Choroid plexus epithelial cell (primary cell): ENCODE results near the gene MAP4K4.

ENCODE experiments used
- DNase-seq: peaks from one replicate; pipeline ENCODE4 v3.0.0-alpha.2; 2010; ENCODE audit warnings: low read depth
- H3K4me3 ChIP-seq: 2 replicates; pipeline ENCODE4 v1.5.1; 2011; ENCODE audit warnings: low read depth, mild to moderate bottlenecking, control low read depth, low read length, moderate library complexity
- CTCF ChIP-seq: conservative IDR thresholded peaks from 2 replicates; pipeline ENCODE4 v1.5.1; 2011; ENCODE audit warnings: low read depth, mild to moderate bottlenecking, control low read depth, inconsistent platforms, low read length, moderate library complexity

The MAP4K4 gene

DNA sequence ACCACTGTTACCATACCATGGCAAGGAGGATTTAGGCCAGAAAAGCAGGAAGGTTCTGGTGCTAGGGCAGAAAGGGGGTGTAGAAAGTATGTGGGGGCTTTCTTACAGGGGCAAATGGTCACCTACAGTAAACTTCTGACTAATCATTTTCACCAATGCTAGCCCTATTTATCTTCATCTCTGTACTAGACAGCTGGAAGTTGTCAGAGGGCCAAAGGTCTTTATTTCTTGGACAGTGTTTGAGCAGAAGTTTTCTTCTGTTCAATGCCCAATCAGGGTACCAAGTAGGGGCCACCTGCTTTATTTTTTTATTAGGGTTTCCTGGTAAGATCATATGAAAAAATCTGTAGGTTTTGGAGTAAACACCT is 37.6 kb downstream of the MAP4K4 start:
- no peak for DNase-seq
- H3K4me3 ChIP-seq: no peak overlapping the region
- no peak for TF ChIP-seq CTCF

DNA sequence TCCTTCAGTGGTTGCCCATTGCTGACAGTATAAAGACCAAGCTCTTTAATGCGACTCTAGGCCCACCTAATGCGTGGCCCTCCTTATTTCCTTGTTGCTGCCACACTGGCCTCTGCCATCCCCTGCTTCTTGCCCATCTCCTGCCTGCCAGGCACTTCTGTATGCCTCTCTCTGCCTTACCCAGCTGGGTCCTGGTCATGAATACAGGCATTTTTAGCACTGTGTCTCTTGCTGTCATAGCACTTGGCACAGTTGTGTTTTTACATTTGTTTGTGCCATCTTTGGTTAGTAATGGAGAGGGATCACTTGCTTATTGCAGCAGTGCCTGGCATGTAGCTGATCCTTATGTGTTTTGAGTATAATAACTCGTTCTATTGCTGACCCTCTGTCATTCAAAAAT is 38.7 kb downstream of the MAP4K4 start:
- no peak for TF ChIP-seq CTCF
- H3K4me3 ChIP-seq: no peak overlapping the region
- DNase-seq: no peak

DNA sequence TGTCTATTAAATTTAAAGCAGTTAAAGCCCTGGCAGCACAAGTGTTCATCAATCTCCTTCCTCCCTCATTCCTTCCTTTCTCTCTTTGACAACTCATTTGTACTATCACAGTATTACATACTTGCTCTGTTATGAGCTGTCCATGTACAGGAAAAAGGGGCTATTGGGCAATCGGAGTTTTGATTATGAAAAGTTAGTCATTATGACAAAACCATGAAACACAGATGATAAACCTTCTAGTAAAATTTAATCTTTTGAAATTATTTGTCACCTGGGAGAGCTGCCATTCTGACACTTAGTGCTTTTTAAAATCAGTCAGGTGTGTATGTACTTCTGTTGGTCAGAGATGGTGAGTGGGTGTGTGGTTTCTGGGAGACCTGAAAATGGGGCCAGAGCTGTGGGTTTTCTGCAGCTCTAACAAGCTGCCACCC is 39.4 kb downstream of the MAP4K4 start:
- H3K4me3 ChIP-seq: no peak overlapping the region
- peak; percentile 85 for DNase-seq
- TF ChIP-seq CTCF: no peak

- no peak for DNase-seq
- no peak for TF ChIP-seq CTCF
- no peak overlapping the region for H3K4me3 ChIP-seq
These were observed 40.2 kb downstream of the MAP4K4 start for GRCh38 chr2:101737478-101738255.

- no peak for DNase-seq
- TF ChIP-seq CTCF: no peak
- H3K4me3 ChIP-seq: no peak overlapping the region
These were observed 41.1 kb downstream of the MAP4K4 start for GRCh38 chr2:101738649-101739048.

DNA sequence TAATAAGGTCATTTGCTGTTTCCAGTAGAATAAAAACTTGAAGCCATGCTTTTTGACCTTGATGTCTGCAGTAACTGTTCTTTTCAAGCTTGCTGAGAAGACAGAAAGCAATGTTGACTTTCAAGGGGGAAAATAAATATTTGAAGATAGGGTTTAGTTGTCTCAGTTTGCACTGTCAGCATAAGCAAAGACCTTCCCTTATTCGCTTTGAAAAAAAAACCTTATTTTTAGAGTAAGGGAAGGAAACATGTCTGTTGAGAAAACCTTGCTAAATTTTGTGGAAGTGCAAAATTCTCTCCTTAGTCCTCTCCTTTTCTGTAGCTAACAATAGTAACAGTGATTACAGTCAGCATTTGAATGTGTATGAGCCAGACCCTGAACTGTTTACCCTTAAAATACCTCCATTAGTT is 43.1 kb downstream of the MAP4K4 start:
- TF ChIP-seq CTCF: no peak
- no peak for DNase-seq
- H3K4me3 ChIP-seq: no peak overlapping the region
